ENCODE measurements around the gene ZNF385B.

The ZNF385B gene

DNA sequence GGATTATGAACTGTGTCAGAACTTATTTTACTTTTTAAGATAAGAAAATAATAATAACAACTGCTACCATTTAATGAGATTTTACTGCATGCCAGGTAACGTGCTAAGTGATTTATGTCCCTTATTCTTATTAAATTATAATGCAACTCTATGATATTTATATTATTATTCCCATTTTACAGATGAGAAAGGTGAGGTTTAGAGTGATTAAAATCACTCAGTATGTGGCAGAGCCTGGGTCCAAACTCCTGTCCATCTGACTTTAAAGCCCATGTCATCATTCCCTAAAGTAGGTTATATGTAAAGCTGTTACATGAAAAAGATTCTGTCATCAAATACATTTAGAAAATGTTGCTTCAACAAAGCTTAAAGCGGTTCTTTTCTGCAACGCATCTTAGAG, 308.0 kb downstream of the ZNF385B start:
- no peak overlapping the region for H2AFZ ChIP-seq (ENCODE audit: low read depth, low read length, severe bottlenecking)
- H3K9ac ChIP-seq (ENCODE audit: low read length) = no peak overlapping the region
- H3K4me3 ChIP-seq (ENCODE audit: insufficient read depth, low read length, poor library complexity, severe bottlenecking) = no peak overlapping the region
- no peaks in the 10 kb centered on the region for H4K20me1 ChIP-seq (ENCODE audit: low read depth, low read length)
- no peaks in the 10 kb centered on the region for H3F3A ChIP-seq (ENCODE audit: insufficient read depth)
- TF ChIP-seq, protein P1, sequence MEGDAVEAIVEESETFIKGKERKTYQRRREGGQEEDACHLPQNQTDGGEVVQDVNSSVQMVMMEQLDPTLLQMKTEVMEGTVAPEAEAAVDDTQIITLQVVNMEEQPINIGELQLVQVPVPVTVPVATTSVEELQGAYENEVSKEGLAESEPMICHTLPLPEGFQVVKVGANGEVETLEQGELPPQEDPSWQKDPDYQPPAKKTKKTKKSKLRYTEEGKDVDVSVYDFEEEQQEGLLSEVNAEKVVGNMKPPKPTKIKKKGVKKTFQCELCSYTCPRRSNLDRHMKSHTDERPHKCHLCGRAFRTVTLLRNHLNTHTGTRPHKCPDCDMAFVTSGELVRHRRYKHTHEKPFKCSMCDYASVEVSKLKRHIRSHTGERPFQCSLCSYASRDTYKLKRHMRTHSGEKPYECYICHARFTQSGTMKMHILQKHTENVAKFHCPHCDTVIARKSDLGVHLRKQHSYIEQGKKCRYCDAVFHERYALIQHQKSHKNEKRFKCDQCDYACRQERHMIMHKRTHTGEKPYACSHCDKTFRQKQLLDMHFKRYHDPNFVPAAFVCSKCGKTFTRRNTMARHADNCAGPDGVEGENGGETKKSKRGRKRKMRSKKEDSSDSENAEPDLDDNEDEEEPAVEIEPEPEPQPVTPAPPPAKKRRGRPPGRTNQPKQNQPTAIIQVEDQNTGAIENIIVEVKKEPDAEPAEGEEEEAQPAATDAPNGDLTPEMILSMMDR (IDR thresholded peaks at IDR 0.05; ENCODE audit: insufficient read depth, low read length, poor library complexity, severe bottlenecking) = no peak
- no peak for TF ChIP-seq EZH2phosphoT487 (conservative IDR thresholded peaks at IDR 0.05; ENCODE audit: low read length)
- H3K27me3 ChIP-seq (ENCODE audit: low read length) = no peaks in the 10 kb centered on the region
- no peaks in the 10 kb centered on the region for H3K9me2 ChIP-seq (replicated peaks; ENCODE audit: insufficient read depth, low read length)
- H3K9me3 ChIP-seq (ENCODE audit: insufficient read depth, low read length) = no peaks in the 10 kb centered on the region
- no peak overlapping the region for H3K4me2 ChIP-seq (ENCODE audit: low read depth, low read length, poor library complexity, severe bottlenecking)
- no peak overlapping the region for H3K27ac ChIP-seq (ENCODE audit: low read depth, low read length)
- H3K79me2 ChIP-seq (ENCODE audit: insufficient read depth, low read length) = no peaks in the 10 kb centered on the region
- H3K36me3 ChIP-seq (ENCODE audit: low read length) = no peaks in the 10 kb centered on the region

DNA sequence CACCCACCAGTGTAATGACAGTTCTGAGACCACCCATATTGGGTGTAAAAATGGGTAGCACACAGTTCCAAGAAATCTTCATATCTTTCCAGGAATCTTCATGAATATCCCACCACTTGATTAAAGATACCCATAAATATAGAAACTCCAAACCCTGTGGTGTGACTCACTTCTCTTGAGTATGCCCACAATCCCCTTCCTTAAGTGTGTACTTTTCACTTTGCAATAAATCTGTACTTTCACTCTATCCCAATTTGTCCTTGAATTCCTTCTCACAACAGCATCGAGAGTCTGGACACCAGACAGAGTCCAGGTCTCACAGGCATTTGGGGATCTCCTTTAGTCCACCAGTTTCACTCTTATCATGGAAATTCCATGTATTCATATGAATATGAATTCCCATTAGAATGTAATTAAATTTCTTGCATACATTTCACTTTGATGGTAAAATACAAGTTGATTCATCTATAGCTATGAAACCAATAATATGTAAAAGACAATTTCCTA, 309.8 kb downstream of the ZNF385B start:
- Histone ChIP-seq H3F3A (ENCODE audit: insufficient read depth) (no peaks in the 10 kb centered on the region), H3K4me2 (ENCODE audit: low read depth, low read length, poor library complexity, severe bottlenecking) (no peak overlapping the region), H3K9me3 (ENCODE audit: insufficient read depth, low read length) (no peaks in the 10 kb centered on the region), H3K36me3 (ENCODE audit: low read length) (no peaks in the 10 kb centered on the region), H3K4me3 (ENCODE audit: insufficient read depth, low read length, poor library complexity, severe bottlenecking) (no peak overlapping the region), H2AFZ (ENCODE audit: low read depth, low read length, severe bottlenecking) (no peak overlapping the region), H3K27me3 (ENCODE audit: low read length) (no peaks in the 10 kb centered on the region), H4K20me1 (ENCODE audit: low read depth, low read length) (no peaks in the 10 kb centered on the region), H3K9ac (ENCODE audit: low read length) (no peak overlapping the region), H3K27ac (ENCODE audit: low read depth, low read length) (no peak overlapping the region), H3K79me2 (ENCODE audit: insufficient read depth, low read length) (no peaks in the 10 kb centered on the region), H3K9me2 (replicated peaks; ENCODE audit: insufficient read depth, low read length) (no peaks in the 10 kb centered on the region)
- TF ChIP-seq, protein P1 (IDR thresholded peaks at IDR 0.05; ENCODE audit: insufficient read depth, low read length, poor library complexity, severe bottlenecking) = no peak
- TF ChIP-seq EZH2phosphoT487 (conservative IDR thresholded peaks at IDR 0.05; ENCODE audit: low read length) = no peak

GRCh38 chr2:179550849-179551248, 310.6 kb downstream of the ZNF385B start:
- Histone ChIP-seq H3K9me3 (ENCODE audit: insufficient read depth, low read length) (no peaks in the 10 kb centered on the region), H2AFZ (ENCODE audit: low read depth, low read length, severe bottlenecking) (no peak overlapping the region), H3K9me2 (replicated peaks; ENCODE audit: insufficient read depth, low read length) (no peaks in the 10 kb centered on the region), H3F3A (ENCODE audit: insufficient read depth) (no peaks in the 10 kb centered on the region), H3K79me2 (ENCODE audit: insufficient read depth, low read length) (no peaks in the 10 kb centered on the region), H3K27ac (ENCODE audit: low read depth, low read length) (no peak overlapping the region), H3K4me2 (ENCODE audit: low read depth, low read length, poor library complexity, severe bottlenecking) (no peak overlapping the region), H3K27me3 (ENCODE audit: low read length) (no peaks in the 10 kb centered on the region), H3K9ac (ENCODE audit: low read length) (no peak overlapping the region), H3K36me3 (ENCODE audit: low read length) (no peaks in the 10 kb centered on the region), H3K4me3 (ENCODE audit: insufficient read depth, low read length, poor library complexity, severe bottlenecking) (no peak overlapping the region), H4K20me1 (ENCODE audit: low read depth, low read length) (no peaks in the 10 kb centered on the region)
- TF ChIP-seq, protein P1 (IDR thresholded peaks at IDR 0.05; ENCODE audit: insufficient read depth, low read length, poor library complexity, severe bottlenecking) = no peak
- TF ChIP-seq EZH2phosphoT487 (conservative IDR thresholded peaks at IDR 0.05; ENCODE audit: low read length) = no peak
